EL (cell line): ENCODE results near the gene PAQR4.

Source experiments
- DNase-seq: peaks from one replicate; pipeline ENCODE4 v3.0.0-alpha.2; 2016

PAQR4 gene

GRCh38 chr16:3007957-3008689, 39.0 kb downstream of the PAQR4 start:
- no peak for DNase-seq

GRCh38 chr16:3008690-3009037, 39.5 kb downstream of the PAQR4 start:
- DNase-seq, result no peak

DNA sequence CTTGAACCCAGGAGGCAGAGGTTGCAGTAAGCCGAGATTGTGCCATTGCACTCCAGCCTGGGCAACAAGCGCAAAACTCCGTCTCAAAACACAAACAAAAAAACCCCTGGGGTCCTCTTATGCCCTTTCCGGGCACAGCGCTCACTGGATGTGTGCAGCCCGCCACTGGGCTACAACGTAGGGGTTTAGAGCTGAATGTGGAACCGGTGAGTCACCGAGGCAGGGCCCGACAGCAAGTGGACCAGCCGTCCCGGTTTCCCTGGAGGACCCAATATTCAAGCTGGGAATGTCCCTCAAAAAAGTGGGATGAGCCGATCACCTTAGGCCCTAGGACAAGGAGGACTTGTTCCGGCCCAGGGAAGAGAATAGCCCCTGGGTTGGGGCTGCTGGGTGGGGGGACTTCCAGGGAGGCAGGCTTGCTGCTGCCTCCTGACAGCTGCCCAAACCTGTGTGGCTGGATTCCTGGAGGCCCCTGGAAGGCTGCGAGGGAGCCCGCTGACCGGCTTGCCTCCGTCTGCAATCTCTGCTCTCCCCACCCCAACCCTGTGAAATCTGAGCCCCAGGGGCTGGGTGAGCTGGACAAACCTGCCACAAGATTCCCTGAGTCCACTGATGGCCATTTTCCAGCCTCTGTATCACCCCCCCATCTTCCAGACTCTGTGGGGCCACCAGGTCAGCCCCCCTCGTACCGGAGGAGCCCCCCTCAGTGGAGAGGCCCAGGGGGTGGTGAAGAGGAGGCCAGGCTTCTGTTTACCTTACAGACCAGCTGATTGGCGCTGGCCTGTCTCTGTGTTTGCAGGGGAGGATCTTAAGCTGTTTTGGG, 40.6 kb downstream of the PAQR4 start:
- DNase-seq, result no peak

- no peak for DNase-seq
Observed at GRCh38 chr16:3010510-3010909, 41.4 kb downstream of the PAQR4 start.

DNA sequence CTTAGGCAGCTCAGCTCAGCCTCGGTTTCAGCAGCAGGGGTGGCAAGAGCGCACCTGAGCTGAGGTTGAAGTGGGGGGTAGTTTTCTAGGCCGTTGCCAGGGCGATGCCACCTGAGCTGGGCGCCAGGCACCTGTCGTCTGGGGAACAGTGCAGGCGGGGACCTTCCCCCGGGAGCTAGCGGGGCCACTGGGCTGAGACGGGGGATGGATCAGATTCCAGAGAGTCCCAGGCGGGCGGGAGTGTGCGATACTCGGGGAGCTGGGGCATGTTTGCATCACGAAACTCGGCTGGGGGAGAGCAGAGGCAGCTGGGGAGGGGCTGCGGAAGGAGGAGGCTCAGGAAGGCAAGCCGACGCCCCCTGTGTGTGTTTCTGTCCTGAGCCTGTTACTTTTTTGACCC, 43.1 kb downstream of the PAQR4 start:
- no peak for DNase-seq

- DNase-seq, result no peak
Observed at GRCh38 chr16:3012828-3013420, 43.8 kb downstream of the PAQR4 start, which contains the start of gene CLDN9. TSS of gene CLDN9 (plus strand) at chr16:3012923. CDS start at chr16:3013363, 440 bp downstream.

DNA sequence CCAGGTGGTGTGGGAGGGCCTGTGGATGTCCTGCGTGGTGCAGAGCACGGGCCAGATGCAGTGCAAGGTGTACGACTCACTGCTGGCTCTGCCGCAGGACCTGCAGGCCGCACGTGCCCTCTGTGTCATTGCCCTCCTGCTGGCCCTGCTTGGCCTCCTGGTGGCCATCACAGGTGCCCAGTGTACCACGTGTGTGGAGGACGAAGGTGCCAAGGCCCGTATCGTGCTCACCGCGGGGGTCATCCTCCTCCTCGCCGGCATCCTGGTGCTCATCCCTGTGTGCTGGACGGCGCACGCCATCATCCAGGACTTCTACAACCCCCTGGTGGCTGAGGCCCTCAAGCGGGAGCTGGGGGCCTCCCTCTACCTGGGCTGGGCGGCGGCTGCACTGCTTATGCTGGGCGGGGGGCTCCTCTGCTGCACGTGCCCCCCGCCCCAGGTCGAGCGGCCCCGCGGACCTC, 44.4 kb downstream of the PAQR4 start:
- no peak for DNase-seq

GRCh38 chr16:3013998-3014690, 45.0 kb downstream of the PAQR4 start:
- DNase-seq, result no peak

GRCh38 chr16:3014971-3015370, 45.8 kb downstream of the PAQR4 start:
- no peak for DNase-seq

DNA sequence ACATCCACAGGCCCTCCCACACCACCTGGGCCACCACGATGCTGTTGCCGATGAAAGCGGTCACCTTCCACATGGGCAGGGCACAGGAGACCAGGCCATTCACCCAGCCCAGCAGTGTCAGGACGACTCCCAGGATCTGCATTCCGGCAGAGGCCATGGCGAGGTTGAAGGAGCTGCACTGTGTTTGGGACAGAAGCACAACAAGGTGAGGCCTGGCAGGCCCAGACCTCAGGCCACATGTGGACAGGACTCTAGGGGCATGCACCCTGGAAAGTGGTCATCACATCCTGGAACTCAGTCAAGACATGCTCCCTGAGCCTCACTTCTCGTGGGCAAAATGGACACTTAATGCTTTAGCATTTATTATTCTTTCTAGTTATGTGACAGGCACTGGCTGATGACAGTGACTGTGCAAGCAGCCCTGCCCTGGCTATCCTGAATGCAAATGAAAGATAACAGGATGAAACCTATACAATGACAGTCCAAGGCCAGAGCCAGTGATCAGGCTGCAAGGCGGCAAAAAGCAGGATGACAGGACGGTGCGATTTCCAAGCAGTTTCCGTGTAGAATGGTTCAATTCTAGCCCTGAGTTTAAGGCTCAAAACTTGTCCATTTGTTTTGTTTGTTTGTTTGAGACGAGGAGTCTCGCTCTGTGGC, 46.8 kb downstream of the PAQR4 start:
- no peak for DNase-seq

- DNase-seq, result no peak
Observed at GRCh38 chr16:3017344-3017743, 48.2 kb downstream of the PAQR4 start.

DNA sequence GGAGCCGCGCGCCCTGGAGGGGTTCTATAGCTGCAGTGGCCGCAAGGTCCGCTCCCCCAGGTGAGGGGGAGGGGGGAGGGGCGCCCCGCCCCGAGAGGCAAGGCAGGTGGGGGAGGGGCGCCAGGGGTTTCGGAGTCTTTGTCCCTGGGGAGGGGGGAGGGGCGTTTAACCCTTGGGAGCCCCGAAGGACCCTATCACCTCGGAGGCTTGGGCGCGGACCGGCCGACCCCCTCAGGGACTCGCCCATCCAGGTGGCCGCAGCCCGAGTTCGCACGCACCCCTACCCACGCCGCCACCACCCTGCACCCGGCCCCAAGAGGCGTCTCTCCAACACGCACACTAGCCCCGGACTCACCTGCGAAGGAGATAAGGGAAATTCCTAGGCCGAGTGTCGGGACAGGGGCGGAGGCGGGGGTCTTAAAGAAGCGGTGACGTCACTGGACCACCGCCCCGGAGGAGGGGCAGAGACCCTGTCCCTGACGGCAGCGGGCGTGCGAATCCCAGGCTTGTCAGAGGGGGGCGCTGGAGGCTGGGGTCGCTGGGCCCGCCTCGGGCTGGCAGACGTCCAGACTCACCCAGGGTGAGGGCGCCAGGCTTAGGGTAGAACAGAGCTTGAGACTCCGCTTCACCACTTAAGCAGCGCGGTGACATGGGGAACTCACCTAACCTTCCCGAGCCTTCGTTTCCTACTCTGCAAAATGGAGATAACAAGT, 48.8 kb downstream of the PAQR4 start, which contains the start of gene CLDN6:
Gene CLDN6 (minus strand): TSS at position 390 of the 713 bp plus-strand sequence. CDS start 2,162 bp downstream, outside the sequence.
- no peak for DNase-seq

GRCh38 chr16:3019594-3020246, 50.6 kb downstream of the PAQR4 start:
- DNase-seq, result no peak

- peak; percentile 85 for DNase-seq
Observed at GRCh38 chr16:3020247-3020603, 51.1 kb downstream of the PAQR4 start, which contains the start of gene TNFRSF12A. TSS of gene TNFRSF12A (plus strand) at chr16:3020368. CDS start at chr16:3020398, 30 bp downstream.

DNA sequence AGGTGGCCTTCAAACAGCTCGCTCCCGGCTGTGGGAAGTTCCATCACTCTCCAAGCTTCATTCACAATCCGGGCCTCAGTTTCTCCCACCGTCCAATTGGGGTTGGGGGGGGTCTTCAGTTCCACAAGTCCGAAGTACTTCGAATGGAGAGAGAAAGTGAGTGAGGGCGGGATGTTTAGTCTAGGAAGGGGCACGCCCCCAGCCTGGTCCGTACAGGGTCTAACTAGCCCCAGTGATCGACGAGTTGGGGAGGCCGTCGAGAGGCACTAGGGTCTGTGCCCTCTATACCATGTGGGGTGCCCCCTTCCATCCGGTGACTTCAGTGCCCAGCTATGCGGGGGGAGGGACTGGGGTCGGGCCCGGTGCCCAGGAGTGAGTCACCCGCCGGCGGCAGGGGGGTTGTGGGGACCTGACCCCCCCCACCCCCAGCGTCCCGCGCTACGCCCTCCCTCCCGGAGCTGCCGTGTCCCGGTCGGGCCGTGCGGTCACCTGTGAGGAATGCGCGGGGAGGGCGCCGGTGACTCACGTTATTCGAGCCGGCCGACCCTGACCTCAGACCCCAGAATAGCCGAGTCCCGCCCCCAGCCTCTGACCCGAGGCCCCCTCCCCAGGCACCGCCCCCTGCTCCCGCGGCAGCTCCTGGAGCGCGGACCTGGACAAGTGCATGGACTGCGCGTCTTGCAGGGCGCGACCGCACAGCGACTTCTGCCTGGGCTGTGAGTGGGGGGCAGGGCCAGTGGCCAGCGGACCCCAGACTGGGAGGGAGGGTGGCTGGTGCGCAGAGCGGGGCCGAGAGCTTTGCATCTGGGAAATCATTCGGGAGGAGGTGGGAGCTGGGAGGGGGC, 51.7 kb downstream of the PAQR4 start:
- peak; percentile 94 for DNase-seq

DNA sequence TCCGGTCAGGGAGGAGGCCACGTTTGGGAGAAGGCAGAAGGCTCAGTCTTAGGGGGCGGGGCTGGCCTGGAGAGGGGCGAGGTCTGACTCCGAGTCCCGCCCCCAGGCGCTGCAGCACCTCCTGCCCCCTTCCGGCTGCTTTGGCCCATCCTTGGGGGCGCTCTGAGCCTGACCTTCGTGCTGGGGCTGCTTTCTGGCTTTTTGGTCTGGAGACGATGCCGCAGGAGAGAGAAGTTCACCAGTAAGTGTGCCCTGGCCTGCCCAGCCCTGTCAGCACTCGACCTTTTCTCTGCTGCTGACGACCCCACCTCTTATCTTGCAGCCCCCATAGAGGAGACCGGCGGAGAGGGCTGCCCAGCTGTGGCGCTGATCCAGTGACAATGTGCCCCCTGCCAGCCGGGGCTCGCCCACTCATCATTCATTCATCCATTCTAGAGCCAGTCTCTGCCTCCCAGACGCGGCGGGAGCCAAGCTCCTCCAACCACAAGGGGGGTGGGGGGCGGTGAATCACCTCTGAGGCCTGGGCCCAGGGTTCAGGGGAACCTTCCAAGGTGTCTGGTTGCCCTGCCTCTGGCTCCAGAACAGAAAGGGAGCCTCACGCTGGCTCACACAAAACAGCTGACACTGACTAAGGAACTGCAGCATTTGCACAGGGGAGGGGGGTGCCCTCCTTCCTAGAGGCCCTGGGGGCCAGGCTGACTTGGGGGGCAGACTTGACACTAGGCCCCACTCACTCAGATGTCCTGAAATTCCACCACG, 52.5 kb downstream of the PAQR4 start:
- peak; percentile 98 for DNase-seq

GRCh38 chr16:3022208-3022683, 53.1 kb downstream of the PAQR4 start:
- peak; percentile 97 for DNase-seq

DNA sequence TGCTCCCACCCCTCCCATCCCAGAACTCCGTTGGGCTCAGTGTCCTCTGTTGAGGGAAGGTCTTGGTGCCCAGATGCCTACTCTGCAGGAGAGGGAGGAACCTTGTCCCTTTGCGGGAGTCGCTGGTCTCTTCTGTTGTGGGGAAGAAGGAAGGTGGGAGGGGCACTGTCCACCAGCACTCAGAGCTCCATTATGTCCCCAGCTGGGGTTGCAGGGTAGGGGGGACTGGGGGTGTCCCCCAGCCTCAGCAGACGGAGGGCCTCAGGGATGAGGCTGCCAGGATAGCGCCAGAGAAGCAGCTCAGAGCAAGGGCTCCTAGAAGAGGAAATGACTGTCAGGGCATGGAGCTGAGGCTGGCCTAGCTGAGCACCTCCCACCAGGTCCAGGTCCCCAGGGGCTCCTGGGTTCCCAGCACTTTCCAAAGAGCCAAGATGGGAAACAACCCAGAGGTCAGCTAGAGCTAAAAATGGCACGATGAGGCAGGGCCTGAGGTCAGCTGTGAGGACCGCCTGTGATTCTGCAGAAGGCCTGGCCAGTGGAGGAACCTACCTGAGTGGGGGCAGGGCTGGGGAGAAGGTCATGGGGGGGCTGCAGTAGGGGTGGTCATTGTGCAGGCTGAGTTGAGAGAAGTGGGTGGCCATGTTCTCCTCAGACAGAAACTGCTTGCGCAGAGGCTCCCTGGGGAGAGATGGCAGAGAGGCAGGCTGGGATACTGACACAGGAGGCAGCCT, 53.7 kb downstream of the PAQR4 start:
- peak; percentile 61 for DNase-seq
